GM21825 (cell line): ENCODE measurements around the gene PCBP3.
"Not testable (repeated sequence)": the region's sequence is repeated elsewhere in the genome, so short reads cannot be mapped to it uniquely, and the experiment has no call there.

Source experiments
- ATAC-seq: cut with Tn5 transposase; IDR thresholded peaks from one replicate; pipeline ENCODE4 v1.9.1; 2021; ENCODE audit warnings: mild to moderate bottlenecking, moderate library complexity; ENCODE audit not compliant: unreplicated experiment

Gene PCBP3

DNA sequence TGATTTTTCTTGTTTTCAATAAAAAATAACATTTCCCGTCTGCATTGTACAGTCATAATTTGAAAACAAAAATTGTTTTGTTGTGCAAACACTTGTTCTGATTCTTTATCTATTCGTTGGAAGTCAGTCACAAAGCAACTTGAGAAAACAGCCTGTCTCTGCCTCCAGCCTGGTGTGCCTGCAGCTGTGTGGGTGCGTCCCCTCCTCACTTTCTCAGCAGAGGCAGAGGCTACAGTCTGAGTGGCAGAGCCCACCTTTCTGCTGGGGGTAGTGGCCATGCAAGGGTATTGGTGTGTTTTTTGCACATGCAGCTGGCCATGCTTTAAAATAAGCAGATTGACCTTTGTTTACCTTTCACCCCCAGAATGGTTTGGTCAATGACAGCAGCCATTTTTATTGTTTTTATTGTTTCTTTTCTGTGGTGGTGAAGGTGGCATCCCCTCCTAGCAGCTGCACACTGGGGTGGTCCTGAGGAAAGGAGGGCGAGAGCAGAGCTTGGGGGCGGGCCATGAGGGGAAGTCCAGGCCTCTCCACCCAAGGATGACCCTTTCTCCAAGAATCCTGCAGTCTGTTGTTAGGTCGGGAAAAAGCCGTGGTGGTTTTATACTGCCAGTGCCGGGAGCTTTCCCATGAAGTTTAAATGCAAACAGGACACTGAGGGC is 159.6 kb downstream of the PCBP3 start:
- no peak for ATAC-seq

DNA sequence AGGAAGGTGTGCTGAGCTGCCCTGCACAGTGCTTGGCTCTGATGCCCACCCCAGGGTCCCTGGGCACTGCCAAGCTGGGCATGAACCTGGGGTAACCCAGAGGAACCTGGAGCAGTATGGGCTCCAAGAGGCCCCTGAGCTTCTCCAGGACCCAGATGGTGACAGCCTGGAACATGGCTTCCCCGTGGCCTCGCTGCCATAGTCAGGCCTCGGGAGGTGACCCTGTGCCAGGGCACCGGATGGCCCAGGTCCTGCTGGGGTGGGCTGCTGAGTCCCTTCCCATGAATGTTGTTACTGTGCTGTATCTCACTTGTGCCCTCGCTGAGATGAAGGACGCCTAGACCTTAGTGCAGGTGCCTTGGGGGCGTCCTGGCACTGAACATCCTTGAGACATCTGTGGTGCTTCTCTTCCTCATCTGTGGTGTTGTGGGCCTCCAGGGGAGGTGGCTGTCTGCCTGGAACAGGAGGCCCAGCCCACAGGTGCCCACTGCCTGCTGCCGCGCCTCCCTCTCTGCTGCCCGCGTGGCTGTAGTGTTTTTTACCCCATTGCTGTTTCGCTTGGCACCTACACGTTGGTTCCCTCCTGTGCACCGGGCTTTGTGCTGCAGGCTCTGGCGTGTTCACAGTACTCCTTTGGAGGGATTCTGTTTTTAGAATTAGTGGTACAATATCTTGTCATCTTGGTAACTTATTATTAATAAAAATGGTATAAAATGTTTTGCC is 160.3 kb downstream of the PCBP3 start:
- ATAC-seq: no peak

DNA sequence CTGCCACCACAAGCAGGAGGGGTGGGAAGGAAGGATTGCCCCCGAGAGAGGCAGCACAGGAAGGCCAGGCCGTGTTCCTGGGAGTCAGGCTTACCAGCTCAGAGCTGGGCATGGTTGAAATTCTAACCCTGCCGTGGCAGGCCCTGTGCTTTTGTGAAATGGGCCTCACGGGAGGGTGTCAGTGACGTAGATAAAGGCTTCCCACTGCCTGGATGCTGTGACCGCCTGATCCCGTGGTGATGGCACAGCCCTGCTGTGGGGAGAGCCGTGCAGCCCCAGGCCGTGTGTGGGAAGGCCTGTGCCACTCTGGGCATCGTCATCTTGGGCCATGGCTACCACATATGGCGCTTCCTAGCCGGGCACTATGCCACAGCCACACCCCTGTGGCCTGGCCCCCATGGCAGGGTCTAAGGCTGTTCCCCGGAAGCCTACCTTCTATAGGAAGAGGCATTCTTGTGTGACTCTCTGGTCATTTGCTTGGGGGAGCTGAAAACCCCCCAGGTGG is 161.3 kb downstream of the PCBP3 start:
- no peak for ATAC-seq

DNA sequence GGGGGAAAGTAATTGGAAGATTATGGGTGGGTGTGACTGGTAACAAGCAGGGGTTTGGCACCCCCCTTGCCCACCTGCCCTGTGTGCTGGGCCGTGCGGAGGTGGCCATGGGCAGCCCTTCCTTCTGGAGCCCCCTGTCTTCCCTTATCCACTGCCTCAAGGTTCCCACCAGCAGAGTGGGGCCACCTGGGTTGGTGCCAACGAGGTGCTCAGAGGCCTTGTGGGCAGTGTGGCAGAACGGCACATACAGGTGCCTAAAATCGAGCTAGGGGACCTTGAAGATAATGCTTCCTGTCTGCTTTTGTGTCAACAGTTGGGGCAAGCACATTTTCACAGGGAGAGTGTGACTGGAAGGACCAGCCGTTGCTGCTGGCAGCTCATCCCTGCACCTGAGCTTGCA is 161.8 kb downstream of the PCBP3 start:
- ATAC-seq: no peak

DNA sequence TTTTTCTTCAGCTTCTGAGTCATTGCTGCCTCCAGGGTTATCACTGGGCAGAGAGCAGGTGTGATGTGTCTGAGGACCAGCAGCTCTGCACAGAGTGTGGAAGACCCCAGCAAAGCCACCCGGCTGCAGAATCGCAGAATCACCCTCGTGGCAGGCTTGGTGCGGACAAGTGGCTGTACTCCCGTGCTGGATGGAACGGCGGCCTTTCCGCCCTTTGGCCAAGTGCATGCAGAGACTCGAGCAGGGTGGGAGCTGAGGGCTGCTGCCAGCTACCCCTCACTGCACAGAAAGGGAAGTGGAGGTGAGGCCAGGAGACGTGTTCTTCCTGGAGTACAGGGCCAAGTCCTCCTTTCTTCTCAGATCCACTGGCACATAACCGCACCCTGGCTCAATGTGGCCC is 162.5 kb downstream of the PCBP3 start:
- no peak for ATAC-seq

DNA sequence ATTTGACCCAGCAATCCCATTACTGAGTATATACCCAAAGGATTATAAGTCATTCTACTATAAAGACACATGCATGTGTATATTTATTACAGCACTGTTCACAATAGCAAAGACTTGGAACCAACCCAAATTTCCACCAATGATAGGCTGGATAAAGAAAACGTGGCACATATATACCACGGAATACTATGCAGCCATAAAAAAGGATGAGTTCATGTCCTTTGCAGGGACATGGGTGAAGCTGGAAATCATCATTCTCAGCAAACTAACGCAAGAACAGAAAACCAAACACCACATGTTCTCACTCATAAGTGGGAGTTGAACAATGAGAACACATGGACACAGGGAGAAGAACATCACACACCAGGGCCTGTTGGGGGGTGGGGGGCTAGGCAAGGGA is 165.1 kb downstream of the PCBP3 start:
- ATAC-seq: not testable (repeated sequence)

DNA sequence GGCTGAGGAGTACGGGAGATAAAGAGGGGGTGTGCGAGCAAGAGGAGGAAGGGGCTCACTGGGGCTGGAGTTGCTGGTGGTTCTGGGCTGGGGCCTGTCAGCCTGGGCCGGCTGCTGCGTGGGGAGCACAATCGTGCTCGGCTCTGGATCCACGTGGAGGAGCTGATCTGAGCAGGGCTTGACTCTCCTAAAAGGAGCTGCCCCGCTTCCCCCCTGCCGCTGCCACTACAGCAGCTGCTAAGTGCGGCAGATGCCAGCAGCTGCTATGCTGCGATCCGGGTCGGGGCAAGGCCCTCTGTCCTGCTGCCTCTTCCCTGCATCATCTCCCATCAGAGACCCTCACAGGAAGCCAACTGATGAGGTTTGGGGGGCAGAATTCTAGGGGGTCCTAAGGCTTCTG is 165.9 kb downstream of the PCBP3 start:
- no peak for ATAC-seq

DNA sequence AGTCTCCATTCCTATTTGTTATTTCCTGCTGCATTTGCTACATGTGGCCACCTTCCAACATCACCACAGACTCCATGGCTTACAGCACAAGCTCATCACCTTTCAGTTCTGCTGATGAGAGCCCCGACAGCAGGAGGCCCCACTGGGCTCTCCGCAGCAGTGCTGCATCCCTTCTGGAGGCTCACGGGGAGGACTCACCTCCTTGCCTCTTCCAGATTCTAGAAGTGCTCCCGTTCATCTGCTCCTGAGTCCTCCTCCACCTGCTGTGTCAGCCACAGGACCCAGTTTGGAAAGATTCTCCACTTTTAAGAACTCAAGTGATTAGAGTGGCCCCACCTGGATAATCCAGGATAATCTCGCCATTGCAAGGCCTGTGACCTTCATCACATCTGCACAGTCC is 167.6 kb downstream of the PCBP3 start:
- no peak for ATAC-seq

DNA sequence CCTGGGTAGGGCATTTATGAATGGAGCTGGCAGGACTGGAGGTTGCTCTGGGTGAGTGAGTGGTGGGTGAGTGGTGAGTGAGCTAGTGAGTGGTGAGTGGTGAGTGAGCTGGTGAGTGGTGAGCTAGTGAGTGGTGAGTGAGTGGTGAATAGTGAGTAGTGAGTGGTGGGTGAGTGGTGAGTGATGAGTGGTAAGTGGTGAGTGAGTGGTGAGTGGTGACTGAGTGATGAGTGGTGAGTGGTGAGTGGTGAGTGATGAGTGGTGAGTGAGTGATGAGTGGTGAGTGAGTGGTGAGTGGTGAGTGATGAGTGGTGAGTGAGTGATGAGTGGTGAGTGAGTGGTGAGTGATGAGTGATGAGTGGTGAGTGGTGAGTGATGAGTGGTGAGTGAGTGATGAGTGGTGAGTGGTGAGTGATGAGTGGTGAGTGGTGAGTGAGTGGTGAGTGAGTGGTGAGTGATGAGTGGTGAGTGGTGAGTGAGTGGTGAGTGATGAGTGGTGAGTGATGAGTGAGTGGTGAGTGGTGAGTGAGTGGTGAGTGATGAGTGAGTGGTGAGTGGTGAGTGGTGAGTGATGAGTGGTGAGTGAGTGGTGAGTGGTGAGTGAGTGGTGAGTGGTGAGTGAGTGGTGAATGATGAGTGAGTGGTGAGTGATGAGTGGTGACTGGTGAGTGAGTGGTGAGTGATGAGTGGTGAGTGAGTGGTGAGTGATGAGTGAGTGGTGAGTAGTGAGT is 170.8 kb downstream of the PCBP3 start:
- not testable (repeated sequence) for ATAC-seq

DNA sequence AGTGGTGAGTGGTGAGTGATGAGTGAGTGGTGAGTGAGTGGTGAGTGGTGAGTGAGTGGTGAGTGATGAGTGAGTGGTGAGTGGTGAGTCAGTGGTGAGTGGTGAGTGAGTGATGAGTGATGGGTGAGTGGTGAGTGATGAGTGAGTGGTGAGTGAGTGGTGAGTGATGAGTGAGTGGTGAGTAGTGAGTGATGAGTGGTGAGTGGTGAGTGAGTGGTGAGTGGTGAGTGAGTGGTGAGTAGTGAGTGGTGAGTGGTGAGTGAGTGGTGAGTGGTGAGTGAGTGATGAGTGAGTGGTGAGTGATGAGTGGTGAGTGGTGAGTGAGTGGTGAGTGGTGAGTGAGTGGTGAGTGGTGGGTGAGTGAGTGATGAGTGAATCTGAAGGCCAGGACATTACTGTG is 172.3 kb downstream of the PCBP3 start:
- not testable (repeated sequence) for ATAC-seq

DNA sequence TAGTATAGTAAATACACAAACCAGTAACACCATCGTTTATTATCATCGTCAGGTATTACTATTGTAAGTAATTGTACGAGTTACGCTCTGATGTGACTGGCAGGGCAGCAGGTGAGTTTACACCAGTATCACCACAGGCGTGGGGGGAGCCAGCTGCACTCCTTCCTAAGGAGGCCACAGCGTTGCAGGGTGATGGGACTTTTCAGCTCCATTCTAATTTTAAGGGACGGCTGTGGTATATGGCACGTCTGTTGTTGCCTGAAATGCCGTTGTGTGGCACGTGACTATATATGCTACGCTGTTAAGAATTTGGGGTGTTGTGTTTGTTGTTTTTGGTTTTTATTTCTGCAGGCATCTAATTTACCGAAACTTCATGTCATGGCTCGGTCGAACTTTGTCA is 173.3 kb downstream of the PCBP3 start:
- no peak for ATAC-seq

DNA sequence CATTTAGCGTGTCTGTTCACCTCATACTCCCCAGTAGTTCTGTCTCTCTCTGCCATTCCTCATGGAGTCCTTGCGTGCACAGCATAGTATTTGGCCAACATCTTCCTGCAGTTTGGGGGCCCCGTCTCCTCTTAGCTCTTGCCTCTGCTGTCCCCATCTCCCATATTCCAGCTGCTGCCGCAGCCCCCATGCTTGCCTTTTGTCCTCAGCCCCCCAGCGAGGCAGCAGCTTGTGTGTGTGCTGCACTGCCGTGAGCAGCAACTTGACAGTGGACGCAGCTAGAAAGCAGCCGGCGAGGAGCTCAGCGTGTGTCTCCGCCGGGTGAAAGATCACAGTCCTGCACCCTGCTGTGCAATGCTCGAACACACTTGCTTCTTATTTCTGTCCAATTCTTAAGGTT is 173.8 kb downstream of the PCBP3 start:
- ATAC-seq: no peak

DNA sequence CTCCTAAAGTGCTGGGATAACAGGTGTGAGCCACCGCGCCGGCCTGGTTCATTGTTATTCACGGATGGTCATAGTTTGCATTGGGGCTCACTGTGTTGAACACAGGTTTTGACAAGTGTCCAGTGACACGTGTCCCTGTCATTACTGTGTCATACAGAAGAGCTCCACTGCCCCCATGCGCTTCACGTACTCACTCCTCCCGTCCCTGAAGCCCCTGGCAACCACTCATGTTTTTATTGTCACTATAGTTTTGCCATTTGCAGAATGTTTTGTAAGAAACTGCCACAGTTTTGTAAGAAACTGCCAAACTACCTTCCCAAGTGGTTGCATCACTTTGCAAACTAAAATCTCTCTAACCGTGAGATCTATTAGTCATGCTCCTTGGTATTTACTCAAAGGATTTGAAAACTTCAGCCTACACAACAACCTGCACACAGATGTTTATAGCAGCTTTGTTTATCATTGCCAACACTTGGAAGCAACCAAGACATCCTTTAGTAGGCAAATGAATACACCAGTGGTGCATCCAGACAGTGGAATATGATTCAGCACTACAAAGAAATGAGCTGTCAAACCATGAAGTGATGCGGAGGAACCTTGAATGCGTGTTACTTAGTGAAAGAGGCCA is 174.9 kb downstream of the PCBP3 start:
- no peak for ATAC-seq

DNA sequence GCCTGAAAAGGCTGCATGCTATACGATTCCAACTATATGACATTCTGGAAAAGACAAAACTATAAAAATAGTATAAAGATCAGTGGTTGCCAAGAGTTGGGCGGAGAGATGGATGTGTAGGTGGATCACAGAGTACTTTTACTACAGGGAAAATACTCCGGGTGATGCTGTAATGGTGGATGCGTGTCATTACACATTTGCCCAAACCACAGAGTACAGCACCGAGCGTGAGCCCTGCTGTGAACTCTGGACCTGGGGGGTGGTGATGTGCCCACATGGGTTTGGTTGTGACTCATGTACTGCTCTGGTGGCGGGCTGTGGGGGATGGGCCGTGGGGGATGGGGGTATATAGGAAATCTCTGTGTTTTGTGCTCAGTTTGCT is 175.4 kb downstream of the PCBP3 start:
- ATAC-seq: no peak

DNA sequence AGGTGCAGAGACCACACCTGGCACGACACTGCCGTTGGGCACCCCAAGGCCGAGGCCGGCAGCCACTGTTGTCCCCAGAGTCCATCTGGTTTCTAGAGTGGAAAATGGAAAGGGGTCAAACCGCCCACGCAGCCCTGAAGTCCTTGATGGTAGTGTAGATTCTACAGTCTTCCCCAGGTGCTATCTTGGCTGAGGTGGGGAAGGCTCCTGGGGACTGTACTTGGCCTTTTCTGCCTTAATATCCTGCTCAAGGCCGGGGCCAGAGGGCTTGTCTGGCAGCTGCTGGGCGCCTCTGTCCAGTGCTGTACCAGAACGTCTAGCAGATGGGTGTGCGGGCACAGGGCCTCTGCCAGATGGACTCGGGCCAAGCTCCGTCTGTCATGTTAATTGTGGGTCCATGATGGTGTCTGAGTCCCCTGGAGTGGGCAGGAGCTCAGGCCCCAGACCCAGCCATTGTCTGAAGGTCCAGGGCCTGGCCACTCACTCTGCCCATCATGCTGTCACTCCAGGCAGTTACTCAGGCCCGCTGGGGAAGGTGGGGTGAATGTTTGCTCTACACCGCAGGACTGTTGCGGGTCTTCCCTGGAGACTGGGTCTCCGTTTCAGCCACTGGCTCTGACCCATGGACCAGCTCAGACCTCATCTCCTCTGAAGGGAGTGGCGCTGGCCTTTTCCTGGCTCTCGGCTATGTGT is 176.1 kb downstream of the PCBP3 start:
- no peak for ATAC-seq

DNA sequence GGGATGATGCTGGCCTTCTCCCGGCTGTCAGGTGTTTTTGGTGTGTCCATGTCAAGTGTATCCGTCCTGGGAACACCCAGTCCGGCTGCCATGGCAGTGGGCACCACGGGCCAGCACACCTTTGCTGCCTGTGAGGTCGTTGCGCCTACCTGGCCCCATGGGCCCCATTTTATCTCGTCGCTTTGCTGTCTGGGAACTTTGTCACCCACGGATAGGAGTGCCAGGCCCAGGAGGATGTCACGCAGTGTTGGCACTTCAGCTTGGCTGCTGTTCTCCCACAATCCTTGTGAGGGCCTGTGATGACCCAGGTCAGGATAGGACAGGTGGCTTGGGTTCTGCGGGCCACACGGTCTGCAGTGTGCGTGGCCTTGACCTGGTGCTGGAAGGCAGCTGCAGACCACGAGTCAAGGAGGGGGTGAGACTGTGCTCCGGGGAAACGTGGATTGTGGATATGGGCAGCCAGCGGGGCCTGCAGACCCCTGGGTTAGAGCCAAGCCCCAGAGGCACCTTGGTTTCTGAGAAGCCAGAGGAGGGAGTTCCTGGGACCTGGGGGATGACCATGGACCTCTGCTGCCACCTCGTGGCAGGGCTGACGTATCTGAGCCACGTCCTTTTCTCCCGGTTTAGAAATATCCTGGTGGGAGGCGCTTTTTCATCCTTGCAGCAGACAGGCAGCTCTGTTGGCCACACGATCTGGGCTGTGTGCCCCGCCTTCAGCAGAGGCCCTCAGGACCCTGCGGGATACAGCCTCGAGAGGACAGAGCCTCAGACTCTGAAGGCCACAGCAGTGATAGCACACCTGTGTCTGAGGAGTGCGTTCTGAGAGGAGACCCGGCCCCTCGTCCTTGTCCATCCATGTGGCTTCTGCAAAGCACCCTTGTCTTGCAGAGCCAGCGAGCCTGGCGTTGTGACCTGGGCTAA is 176.9 kb downstream of the PCBP3 start:
- ATAC-seq: no peak

DNA sequence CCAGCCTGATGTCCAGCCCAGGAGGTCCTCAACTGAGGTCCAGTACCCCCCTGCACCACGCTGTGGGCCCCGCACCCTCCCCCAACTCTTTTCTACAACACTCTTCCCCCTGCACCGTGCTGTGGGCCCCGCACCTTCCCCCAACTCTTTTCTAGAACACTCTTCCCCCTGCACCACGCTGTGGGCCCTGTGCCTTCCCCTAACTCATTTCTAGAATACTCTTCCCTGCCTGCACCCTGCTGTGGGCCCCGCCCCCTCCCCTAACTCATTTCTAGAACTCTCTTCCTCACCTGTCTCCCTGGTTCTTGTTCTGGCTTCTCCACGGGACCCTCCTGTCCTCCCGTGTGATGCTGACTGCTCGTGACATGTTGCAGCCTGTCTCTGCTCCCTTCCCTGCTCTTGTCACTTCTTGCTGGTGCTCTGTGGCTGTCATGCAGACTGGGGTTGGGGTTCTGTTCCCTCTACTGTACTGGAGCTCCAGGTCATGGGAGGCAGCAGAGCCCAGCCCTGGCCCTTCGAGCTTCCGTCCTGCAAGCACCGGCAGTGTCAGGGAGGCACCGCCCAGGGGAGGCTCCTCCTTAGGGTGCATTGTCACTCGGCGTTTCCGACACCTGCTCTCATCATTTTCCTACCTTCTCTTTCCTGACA is 177.9 kb downstream of the PCBP3 start:
- no peak for ATAC-seq

DNA sequence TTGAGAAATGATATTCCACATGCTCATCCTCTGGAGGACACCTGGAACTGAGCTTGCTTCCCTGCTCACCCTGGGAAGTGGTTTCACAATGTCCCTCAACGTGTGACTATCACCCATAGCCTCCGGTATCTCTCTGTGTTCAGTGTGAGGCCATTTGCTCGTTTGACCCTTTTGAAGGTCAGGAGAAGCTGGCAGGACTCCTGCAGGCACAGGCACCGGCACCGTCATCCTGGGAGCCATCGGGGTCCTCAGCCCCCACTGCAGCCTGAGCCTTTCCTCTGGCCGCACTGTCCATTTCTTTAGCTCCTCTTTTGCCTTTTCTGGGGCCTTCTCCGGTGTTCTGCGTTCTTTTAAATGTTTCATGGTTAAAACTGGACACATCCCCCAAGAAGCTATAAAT is 178.5 kb downstream of the PCBP3 start:
- no peak for ATAC-seq

DNA sequence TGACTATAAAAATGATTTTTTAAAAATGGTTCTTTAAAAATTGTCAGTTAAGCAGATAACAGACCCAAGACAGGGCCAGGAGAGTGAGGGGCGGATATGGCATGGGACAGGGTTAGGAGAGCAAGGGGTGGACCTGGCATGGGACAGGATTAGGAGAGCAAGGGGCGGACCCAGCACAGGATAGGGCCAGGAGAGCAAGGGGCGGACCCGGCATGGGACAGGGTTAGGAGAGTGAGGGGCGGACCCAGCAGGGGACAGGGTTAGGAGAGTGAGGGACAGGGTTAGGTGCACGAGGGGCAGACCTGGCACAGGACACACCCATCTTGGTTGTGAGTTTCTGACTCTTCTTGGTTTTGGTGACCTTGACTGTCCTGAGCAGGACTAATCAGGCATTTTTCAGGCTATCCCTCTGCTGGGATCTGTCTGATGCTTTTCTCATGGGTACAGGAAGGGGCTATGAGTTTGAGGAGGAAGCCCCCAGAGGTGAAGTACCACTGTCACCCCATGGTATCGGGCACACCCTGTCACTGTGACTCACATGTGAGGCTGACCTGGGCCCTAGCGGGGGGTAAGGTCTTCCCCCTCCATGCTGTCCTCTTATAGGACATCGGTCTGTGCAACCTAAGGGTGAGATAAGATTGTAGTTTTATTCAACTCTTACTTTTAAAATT is 179.0 kb downstream of the PCBP3 start:
- ATAC-seq: no peak
